Endometrial microvascular endothelial cells (primary cell): ENCODE measurements around the gene RPL4. TPM values are rescaled to one million over a fixed set of nuclear protein-coding genes. Genes with fewer than 3 reads are reported as not detected.
"Not testable (repeated sequence)": the region's sequence is repeated elsewhere in the genome, so short reads cannot be mapped to it uniquely, and the experiment has no call there.

Source experiments
- in situ Hi-C: cut with HindIII; loops from 2 replicates; pipeline ENCODE4 v1.10.0; 2017; ENCODE audit warnings: low sequenced_read_pairs, low pct_unique_long_range_greater_than_20kb; ENCODE audit errors: inconsistent ontology term
- total RNA-seq: library from RNA; depleted of rRNA; stranded (reverse); fragments of >200 nt; gene quantifications from one replicate; pipeline ENCODE4 v1.2.3, GENCODE V29; 2015; ENCODE audit errors: inconsistent ontology term

RPL4 gene
- total RNA-seq, 1 donor from 2014 or later = 4,171 TPM

- in situ Hi-C loops = not testable (repeated sequence)
These were observed 39.4 kb downstream of the RPL4 start for GRCh38 chr15:66465294-66465693.

- in situ Hi-C loops = no loop called here
These were observed 42.0 kb downstream of the RPL4 start for GRCh38 chr15:66462627-66463026.

GRCh38 chr15:66461917-66462316 lies 42.7 kb downstream of the RPL4 start:
- in situ Hi-C loops = no loop called here

GRCh38 chr15:66461294-66461693 lies 43.4 kb downstream of the RPL4 start:
- in situ Hi-C loops = not testable (repeated sequence)

- in situ Hi-C loops = no loop called here
These were observed 44.6 kb downstream of the RPL4 start for GRCh38 chr15:66459818-66460615.

GRCh38 chr15:66456211-66456610 lies 48.4 kb downstream of the RPL4 start:
- in situ Hi-C loops = no loop called here

- in situ Hi-C loops = no loop called here
These were observed 50.5 kb downstream of the RPL4 start for GRCh38 chr15:66454143-66454542.

GRCh38 chr15:66452971-66453580 lies 51.6 kb downstream of the RPL4 start:
- in situ Hi-C loops = no loop called here

- in situ Hi-C loops = no loop called here
These were observed 52.2 kb downstream of the RPL4 start for GRCh38 chr15:66452420-66452819.

Other genes starting within 250 kb of the RPL4 start
- gene DIS3L, start 211.3 kb downstream of the RPL4 start, total RNA-seq = 19.7 TPM
- gene TIPIN, start 148.2 kb downstream of the RPL4 start, total RNA-seq = 11.8 TPM
- 51.8 TPM for gene MAP2K1, start 117.9 kb downstream of the RPL4 start, total RNA-seq
- 19.3 TPM for gene SNAPC5, start 7.1 kb downstream of the RPL4 start, total RNA-seq
- gene ZWILCH, start 471 bp upstream of the RPL4 start, total RNA-seq = 33.9 TPM
- not detected for gene LCTL, start 61.1 kb upstream of the RPL4 start, total RNA-seq
- 4.2 TPM for gene SMAD6, start 197.4 kb upstream of the RPL4 start, total RNA-seq